H9 (cell line): ENCODE data around the gene ACTL8. TPM values are rescaled to one million over a fixed set of nuclear protein-coding genes. Genes with fewer than 3 reads are reported as not detected.

Experiments used
- DNase-seq: peaks from one replicate; pipeline ENCODE4 v3.0.0-alpha.2; 2017
- H2AFZ ChIP-seq: one replicate; pipeline ENCODE4 v1.6.1; 2013; ENCODE audit warnings: mild to moderate bottlenecking, low read length, control low read depth, moderate library complexity
- H2AK5ac ChIP-seq: 2 replicates; pipeline ENCODE4 v1.6.1; 2013; ENCODE audit warnings: low read length, control low read depth, mixed read lengths; ENCODE audit not compliant: insufficient read length
- H2BK120ac ChIP-seq: one replicate; pipeline ENCODE4 v1.6.1; 2013; ENCODE audit warnings: low read depth, mild to moderate bottlenecking, low read length, control low read depth, inconsistent platforms; ENCODE audit not compliant: poor library complexity, severe bottlenecking
- H2BK12ac ChIP-seq: 2 replicates; pipeline ENCODE4 v1.6.1; 2013; ENCODE audit warnings: low read length, control low read depth, mixed read lengths, low read depth; ENCODE audit not compliant: insufficient read length
- H2BK15ac ChIP-seq: 2 replicates; pipeline ENCODE4 v1.6.1; 2013; ENCODE audit warnings: low read depth, low read length, control low read depth
- H2BK20ac ChIP-seq: one replicate; pipeline ENCODE4 v1.6.1; 2013; ENCODE audit warnings: low read depth, mild to moderate bottlenecking, low read length, control low read depth, inconsistent platforms; ENCODE audit not compliant: poor library complexity, severe bottlenecking
- H2BK5ac ChIP-seq: 2 replicates; pipeline ENCODE4 v1.6.1; 2013; ENCODE audit warnings: low read length, control low read depth, mixed read lengths; ENCODE audit not compliant: insufficient read length
- H3K14ac ChIP-seq: 2 replicates; pipeline ENCODE4 v1.6.1; 2013; ENCODE audit warnings: low read length, control low read depth; ENCODE audit not compliant: insufficient read depth
- H3K18ac ChIP-seq: 2 replicates; pipeline ENCODE4 v1.6.1; 2013; ENCODE audit warnings: low read depth, mild to moderate bottlenecking, mixed read lengths, low read length, control low read depth; ENCODE audit not compliant: insufficient read length
- H3K23ac ChIP-seq: 2 replicates; pipeline ENCODE4 v1.6.1; 2013; ENCODE audit warnings: low read length, control low read depth, mixed read lengths, low read depth; ENCODE audit not compliant: insufficient read length
- H3K23me2 ChIP-seq: 2 replicates; pipeline ENCODE4 v1.6.1; 2013; ENCODE audit warnings: low read depth, mild to moderate bottlenecking, mixed read lengths, low read length, control low read depth; ENCODE audit not compliant: insufficient read length, poor library complexity, severe bottlenecking
- H3K27ac ChIP-seq: 2 replicates; pipeline ENCODE4 v1.5.1; 2013; ENCODE audit warnings: low read length, control low read depth, mixed read lengths, low read depth; ENCODE audit not compliant: insufficient read length
- H3K27me3 ChIP-seq: 2 replicates; pipeline ENCODE4 v1.6.1; 2013; ENCODE audit warnings: low read length, control low read depth, inconsistent platforms; ENCODE audit not compliant: insufficient read depth
- H3K4ac ChIP-seq: 2 replicates; pipeline ENCODE4 v1.6.1; 2013; ENCODE audit warnings: low read depth, mild to moderate bottlenecking, control low read depth, inconsistent platforms, low read length, moderate library complexity
- H3K4me1 ChIP-seq: 2 replicates; pipeline ENCODE4 v1.6.1; 2013; ENCODE audit warnings: low read length, control low read depth, inconsistent platforms; ENCODE audit not compliant: insufficient read depth
- H3K4me2 ChIP-seq: 2 replicates; pipeline ENCODE4 v1.6.1; 2013; ENCODE audit warnings: low read length, control low read depth, mixed read lengths; ENCODE audit not compliant: insufficient read length, insufficient read depth
- H3K56ac ChIP-seq: 2 replicates; pipeline ENCODE4 v1.6.1; 2013; ENCODE audit warnings: low read depth, mild to moderate bottlenecking, mixed read lengths, low read length, control low read depth; ENCODE audit not compliant: insufficient read length
- H3K79me1 ChIP-seq: 2 replicates; pipeline ENCODE4 v1.6.1; 2013; ENCODE audit warnings: low read depth, mild to moderate bottlenecking, moderate library complexity, low read length, control low read depth, inconsistent platforms; ENCODE audit not compliant: insufficient read depth, poor library complexity, severe bottlenecking
- H3K79me2 ChIP-seq: 2 replicates; pipeline ENCODE4 v1.6.1; 2013; ENCODE audit warnings: low read length, control low read depth, inconsistent platforms; ENCODE audit not compliant: insufficient read depth
- H3K9ac ChIP-seq: 2 replicates; pipeline ENCODE4 v1.6.1; 2013; ENCODE audit warnings: low read length, control low read depth, mixed read lengths; ENCODE audit not compliant: insufficient read length; ENCODE audit errors: extremely low read depth
- H3K9me3 ChIP-seq: one replicate; pipeline ENCODE4 v1.6.1; 2013; ENCODE audit warnings: low read depth, low read length, inconsistent platforms; ENCODE audit not compliant: control insufficient read depth
- H3T11ph ChIP-seq: one replicate; pipeline ENCODE4 v1.6.1; 2013; ENCODE audit warnings: mild to moderate bottlenecking, low read length, control low read depth, inconsistent platforms
- H4K20me1 ChIP-seq: one replicate; pipeline ENCODE4 v1.6.1; 2013; ENCODE audit not compliant: control insufficient read depth, insufficient read length, insufficient read depth
- H4K5ac ChIP-seq: 2 replicates; pipeline ENCODE4 v1.6.1; 2013; ENCODE audit warnings: low read depth, mild to moderate bottlenecking, mixed read lengths, low read length, control low read depth; ENCODE audit not compliant: insufficient read length
- H4K8ac ChIP-seq: replicated peaks from 2 replicates; pipeline ENCODE4 v1.6.1; 2013; ENCODE audit warnings: low read length, control low read depth, mixed read lengths, low read depth; ENCODE audit not compliant: insufficient read length
- H4K91ac ChIP-seq: 2 replicates; pipeline ENCODE4 v1.6.1; 2013; ENCODE audit warnings: low read depth, mild to moderate bottlenecking, moderate library complexity, mixed read lengths, low read length, control low read depth; ENCODE audit not compliant: insufficient read length
- H3K27ac Mint-ChIP-seq, 3 experiments: 2 replicates in 2 of 3; 3 replicates in 1 of 3; pipeline ENCODE4 v1.8.0; 2020 to 2021; ENCODE audit warnings: mixed read lengths in 3 of 3, mild to moderate bottlenecking in 1 of 3, moderate library complexity in 1 of 3
- H3K27me3 Mint-ChIP-seq: 2 replicates; pipeline ENCODE4 v1.8.0; 2021; ENCODE audit warnings: low read depth, mild to moderate bottlenecking, moderate library complexity, mixed read lengths
- H3K36me3 Mint-ChIP-seq, 3 experiments: 2 replicates in 2 of 3; 3 replicates in 1 of 3; pipeline ENCODE4 v1.8.0; 2020 to 2021; ENCODE audit warnings: low read depth in 3 of 3, mixed read lengths in 3 of 3; ENCODE audit not compliant: insufficient read depth in 1 of 3
- H3K4me1 Mint-ChIP-seq, 2 experiments: 2 replicates each; pipeline ENCODE4 v1.8.0; 2020; ENCODE audit warnings: mixed read lengths in 2 of 2
- H3K4me3 Mint-ChIP-seq, 2 experiments: 2 replicates in 1 of 2; 3 replicates in 1 of 2; pipeline ENCODE4 v1.8.0; 2020 to 2021; ENCODE audit warnings: mild to moderate bottlenecking in 2 of 2, mixed read lengths in 2 of 2, moderate library complexity in 1 of 2
- H3K9me3 Mint-ChIP-seq, 2 experiments: 2 replicates in 1 of 2; 3 replicates in 1 of 2; pipeline ENCODE4 v1.8.0; 2020; ENCODE audit warnings: mild to moderate bottlenecking in 2 of 2, mixed read lengths in 2 of 2, moderate library complexity in 1 of 2
- WGBS: extraction: QIAGEN DNeasy Blood & Tissue Kit; methylation state at CpG from one replicate; pipeline ENCODE4 v1.1.7; 2013; ENCODE audit warnings: missing lambda C conversion rate, low lambda C conversion rate, mixed read lengths; ENCODE audit not compliant: insufficient read length; ENCODE audit errors: extremely low coverage; 5-methylcytosine and 5-hydroxymethylcytosine counted together
- total RNA-seq: library from RNA; stranded (reverse); gene quantifications from 2 replicates; pipeline ENCODE4 v1.2.1, GENCODE V29; 2021
- TF ChIP-seq, protein P1 (sequence below): fragments of 200-600 bp; sonication (generic); conservative IDR thresholded peaks from 3 replicates; pipeline ENCODE4 v1.8.0; 2021; ENCODE audit warnings: antibody characterized with exemption, mild to moderate bottlenecking

The ACTL8 gene
- total RNA-seq, 1 experiment from 2014 or later = not detected

DNA sequence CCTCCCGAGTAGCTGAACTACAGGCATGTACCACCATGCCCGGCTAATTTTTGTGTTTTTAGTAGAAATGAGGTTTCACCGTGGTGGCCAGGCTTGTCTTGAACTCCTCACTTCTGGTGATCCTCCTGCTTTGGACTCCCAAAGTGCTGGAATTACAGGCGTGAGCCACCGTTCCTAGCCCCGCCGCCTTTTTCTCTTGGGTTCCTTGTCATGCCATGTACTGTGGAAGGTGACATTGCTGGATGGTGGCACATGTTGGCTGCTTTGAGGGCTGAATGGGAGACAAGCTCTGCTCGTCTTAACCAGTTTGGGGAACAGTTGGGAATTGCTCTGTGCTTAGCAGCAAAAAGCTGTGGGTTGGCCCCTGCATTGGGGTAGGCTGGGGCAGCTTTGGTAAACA, 22.7 kb downstream of the ACTL8 start:
- H3K4me1 Mint-ChIP-seq = peaks cover 4 to 9% of the 10 kb centered on the region in 2 experiments
- WGBS = no CpG with 5 or more reads among the region's 8 CpGs
- H2BK12ac ChIP-seq = no peak overlapping the region

More for the DNA sequence above, 22.7 kb downstream of the ACTL8 start:
- peaks cover 9% of the 10 kb centered on the region for H3K27me3 Mint-ChIP-seq
- H3K23ac ChIP-seq = no peak overlapping the region
- no peaks in the 10 kb centered on the region for H3K23me2 ChIP-seq
- H3K27ac ChIP-seq = no peak overlapping the region
- no peak overlapping the region for H3K4me2 ChIP-seq
- H4K91ac ChIP-seq = no peak overlapping the region
- H3K56ac ChIP-seq = no peak overlapping the region
- no peaks in the 10 kb centered on the region for H3K9me3 Mint-ChIP-seq
- no peak overlapping the region for H2AK5ac ChIP-seq
- no peak overlapping the region for H3K27ac Mint-ChIP-seq
- no peak overlapping the region for H3K18ac ChIP-seq
- H3K4ac ChIP-seq = no peak overlapping the region
- H4K5ac ChIP-seq = no peak overlapping the region
- H4K20me1 ChIP-seq = no peaks in the 10 kb centered on the region
- H2BK5ac ChIP-seq = no peak overlapping the region
- no peak overlapping the region for H2BK120ac ChIP-seq
- TF ChIP-seq, protein P1, sequence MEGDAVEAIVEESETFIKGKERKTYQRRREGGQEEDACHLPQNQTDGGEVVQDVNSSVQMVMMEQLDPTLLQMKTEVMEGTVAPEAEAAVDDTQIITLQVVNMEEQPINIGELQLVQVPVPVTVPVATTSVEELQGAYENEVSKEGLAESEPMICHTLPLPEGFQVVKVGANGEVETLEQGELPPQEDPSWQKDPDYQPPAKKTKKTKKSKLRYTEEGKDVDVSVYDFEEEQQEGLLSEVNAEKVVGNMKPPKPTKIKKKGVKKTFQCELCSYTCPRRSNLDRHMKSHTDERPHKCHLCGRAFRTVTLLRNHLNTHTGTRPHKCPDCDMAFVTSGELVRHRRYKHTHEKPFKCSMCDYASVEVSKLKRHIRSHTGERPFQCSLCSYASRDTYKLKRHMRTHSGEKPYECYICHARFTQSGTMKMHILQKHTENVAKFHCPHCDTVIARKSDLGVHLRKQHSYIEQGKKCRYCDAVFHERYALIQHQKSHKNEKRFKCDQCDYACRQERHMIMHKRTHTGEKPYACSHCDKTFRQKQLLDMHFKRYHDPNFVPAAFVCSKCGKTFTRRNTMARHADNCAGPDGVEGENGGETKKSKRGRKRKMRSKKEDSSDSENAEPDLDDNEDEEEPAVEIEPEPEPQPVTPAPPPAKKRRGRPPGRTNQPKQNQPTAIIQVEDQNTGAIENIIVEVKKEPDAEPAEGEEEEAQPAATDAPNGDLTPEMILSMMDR = no peak
- H3K4me1 ChIP-seq = no peaks in the 10 kb centered on the region
- H3K36me3 Mint-ChIP-seq = no peaks in the 10 kb centered on the region
- H3K79me1 ChIP-seq = no peaks in the 10 kb centered on the region
- H2AFZ ChIP-seq = no peak overlapping the region
- no peak overlapping the region for H2BK20ac ChIP-seq
- no peak overlapping the region for H3K9ac ChIP-seq
- no peaks in the 10 kb centered on the region for H3K27me3 ChIP-seq
- H3K79me2 ChIP-seq = no peaks in the 10 kb centered on the region
- no peak overlapping the region for H3K14ac ChIP-seq
- no peak overlapping the region for H3K4me3 Mint-ChIP-seq
- H4K8ac ChIP-seq = no peak overlapping the region
- H3K9me3 ChIP-seq = no peaks in the 10 kb centered on the region
- no peak overlapping the region for H2BK15ac ChIP-seq
- no peak for DNase-seq
- no peak overlapping the region for H3T11ph ChIP-seq
